Islet precursor cell (in vitro differentiated cells): Measurements from ENCODE around the gene CTSK.

Experiments
- DNase-seq: peaks from one replicate; pipeline ENCODE4 v3.0.0-alpha.2; 2018

The CTSK gene

GRCh38 chr1:150751443-150751842 is 56.6 kb downstream of the CTSK start:
- no peak for DNase-seq

- DNase-seq: no peak
Observed at GRCh38 chr1:150749720-150750311, 58.2 kb downstream of the CTSK start.

GRCh38 chr1:150748878-150749719 is 59.0 kb downstream of the CTSK start:
- DNase-seq: no peak
